ENCODE measurements around the gene ACAA1. TPM values are rescaled to one million over a fixed set of nuclear protein-coding genes. Genes with fewer than 3 reads are reported as not detected.
"Not testable (repeated sequence)": the region's sequence is repeated elsewhere in the genome, so short reads cannot be mapped to it uniquely, and the experiment has no call there.

Gene ACAA1
- total and polyA plus RNA-seq, 4 donors, result 39.3 to 69.2 (median 56.6) TPM

- Histone ChIP-seq H3K9me3 (ENCODE audit: control insufficient read depth, low read length) (no peaks in the 10 kb centered on the region), H3K27ac (ENCODE audit: low read depth in 1 of 2, low read length in 2 of 2) (no peak overlapping the region), H3K4me1 (ENCODE audit: control insufficient read depth in 1 of 2, insufficient read depth in 2 of 2, low read length in 2 of 2) (no peaks in the 10 kb centered on the region), H3K36me3 (ENCODE audit: control insufficient read depth in 1 of 2, insufficient read depth in 2 of 2, low read length in 1 of 2) (no peaks in the 10 kb centered on the region), H3K27me3 (ENCODE audit: control insufficient read depth in 1 of 2, insufficient read depth in 2 of 2, low read length in 1 of 2) (no peaks in the 10 kb centered on the region), H3K4me3 (ENCODE audit: low read length in 2 of 2) (no peak overlapping the region)
- no peak for DNase-seq
- WGBS, 2 donors, result 87 to 92% methylated on average over 1 of the region's 1 CpG
- ATAC-seq (ENCODE audit: low FRiP score), result peak; percentile 41
- intact Hi-C loops (cut with DNase I), result no loop called here
Observed at GRCh38 chr3:38085943-38086324, 51.0 kb downstream of the ACAA1 start.

GRCh38 chr3:38085311-38085942 lies 51.5 kb downstream of the ACAA1 start:
- ATAC-seq (ENCODE audit: low FRiP score), result peak; percentile 50

GRCh38 chr3:38084334-38085310 lies 52.3 kb downstream of the ACAA1 start:
- Histone ChIP-seq H3K27ac (ENCODE audit: low read depth in 1 of 2, low read length in 2 of 2) (no peak overlapping the region), H3K4me3 (ENCODE audit: low read length in 2 of 2) (no peak overlapping the region), H3K27me3 (ENCODE audit: control insufficient read depth in 1 of 2, insufficient read depth in 2 of 2, low read length in 1 of 2) (no peaks in the 10 kb centered on the region), H3K9me3 (ENCODE audit: control insufficient read depth, low read length) (no peaks in the 10 kb centered on the region), H3K36me3 (ENCODE audit: control insufficient read depth in 1 of 2, insufficient read depth in 2 of 2, low read length in 1 of 2) (no peaks in the 10 kb centered on the region), H3K4me1 (ENCODE audit: control insufficient read depth in 1 of 2, insufficient read depth in 2 of 2, low read length in 2 of 2) (no peaks in the 10 kb centered on the region)
- DNase-seq, result no peak
- intact Hi-C loops (cut with DNase I), result no loop called here
- WGBS, 2 donors, result 36 to 52% methylated on average over 7 of the region's 7 CpGs
- peak; percentile 78 for ATAC-seq (ENCODE audit: low FRiP score)

More at GRCh38 chr3:38085311-38085942, 51.5 kb downstream of the ACAA1 start:
- intact Hi-C loops (cut with DNase I), result no loop called here
- Histone ChIP-seq H3K27ac (ENCODE audit: low read depth in 1 of 2, low read length in 2 of 2) (no peak overlapping the region), H3K36me3 (ENCODE audit: control insufficient read depth in 1 of 2, insufficient read depth in 2 of 2, low read length in 1 of 2) (no peaks in the 10 kb centered on the region), H3K27me3 (ENCODE audit: control insufficient read depth in 1 of 2, insufficient read depth in 2 of 2, low read length in 1 of 2) (no peaks in the 10 kb centered on the region), H3K4me1 (ENCODE audit: control insufficient read depth in 1 of 2, insufficient read depth in 2 of 2, low read length in 2 of 2) (no peaks in the 10 kb centered on the region), H3K9me3 (ENCODE audit: control insufficient read depth, low read length) (no peaks in the 10 kb centered on the region), H3K4me3 (ENCODE audit: low read length in 2 of 2) (no peak overlapping the region)
- DNase-seq, result no peak
- WGBS, 2 donors, result 81 to 83% methylated on average over 11 of the region's 11 CpGs

GRCh38 chr3:38083871-38084333 lies 53.0 kb downstream of the ACAA1 start:
- Histone ChIP-seq H3K4me3 (ENCODE audit: low read length in 2 of 2) (no peak overlapping the region), H3K4me1 (ENCODE audit: control insufficient read depth in 1 of 2, insufficient read depth in 2 of 2, low read length in 2 of 2) (no peaks in the 10 kb centered on the region), H3K27me3 (ENCODE audit: control insufficient read depth in 1 of 2, insufficient read depth in 2 of 2, low read length in 1 of 2) (no peaks in the 10 kb centered on the region), H3K9me3 (ENCODE audit: control insufficient read depth, low read length) (no peaks in the 10 kb centered on the region), H3K36me3 (ENCODE audit: control insufficient read depth in 1 of 2, insufficient read depth in 2 of 2, low read length in 1 of 2) (no peaks in the 10 kb centered on the region), H3K27ac (ENCODE audit: low read depth in 1 of 2, low read length in 2 of 2) (no peak overlapping the region)
- no peak for ATAC-seq (ENCODE audit: low FRiP score)
- 89 to 96% methylated on average over 13 of the region's 13 CpGs for WGBS, 2 donors
- no peak for DNase-seq
- intact Hi-C loops (cut with DNase I), result no loop called here

- H3K27me3 ChIP-seq (ENCODE audit: control insufficient read depth in 1 of 2, insufficient read depth in 2 of 2, low read length in 1 of 2); H3K4me1 ChIP-seq (ENCODE audit: control insufficient read depth in 1 of 2, insufficient read depth in 2 of 2, low read length in 2 of 2); H3K27ac ChIP-seq (ENCODE audit: low read depth in 1 of 2, low read length in 2 of 2); ATAC-seq (ENCODE audit: low FRiP score); intact Hi-C loops (cut with DNase I); H3K9me3 ChIP-seq (ENCODE audit: control insufficient read depth, low read length); H3K4me3 ChIP-seq (ENCODE audit: low read length in 2 of 2); H3K36me3 ChIP-seq (ENCODE audit: control insufficient read depth in 1 of 2, insufficient read depth in 2 of 2, low read length in 1 of 2); DNase-seq: not testable (repeated sequence)
- 92% methylated on average over 1 of the region's 1 CpG; no CpG with 5 or more reads in 1 of the 2 donors for WGBS, 2 donors
Observed at GRCh38 chr3:38083254-38083653, 53.7 kb downstream of the ACAA1 start.

GRCh38 chr3:38082296-38082695 lies 54.6 kb downstream of the ACAA1 start:
- H3K9me3 ChIP-seq (ENCODE audit: control insufficient read depth, low read length); H3K4me3 ChIP-seq (ENCODE audit: low read length in 2 of 2); ATAC-seq (ENCODE audit: low FRiP score); H3K27me3 ChIP-seq (ENCODE audit: control insufficient read depth in 1 of 2, insufficient read depth in 2 of 2, low read length in 1 of 2); H3K4me1 ChIP-seq (ENCODE audit: control insufficient read depth in 1 of 2, insufficient read depth in 2 of 2, low read length in 2 of 2); H3K27ac ChIP-seq (ENCODE audit: low read depth in 1 of 2, low read length in 2 of 2); H3K36me3 ChIP-seq (ENCODE audit: control insufficient read depth in 1 of 2, insufficient read depth in 2 of 2, low read length in 1 of 2); DNase-seq; intact Hi-C loops (cut with DNase I): not testable (repeated sequence)
- WGBS, 2 donors, result 89 to 95% methylated on average over 7 to 14 of the region's 16 CpGs

GRCh38 chr3:38077073-38077472 lies 59.9 kb downstream of the ACAA1 start:
- ATAC-seq (ENCODE audit: low FRiP score); H3K4me3 ChIP-seq (ENCODE audit: low read length in 2 of 2); H3K36me3 ChIP-seq (ENCODE audit: control insufficient read depth in 1 of 2, insufficient read depth in 2 of 2, low read length in 1 of 2); intact Hi-C loops (cut with DNase I); H3K9me3 ChIP-seq (ENCODE audit: control insufficient read depth, low read length); H3K4me1 ChIP-seq (ENCODE audit: control insufficient read depth in 1 of 2, insufficient read depth in 2 of 2, low read length in 2 of 2); H3K27ac ChIP-seq (ENCODE audit: low read depth in 1 of 2, low read length in 2 of 2); H3K27me3 ChIP-seq (ENCODE audit: control insufficient read depth in 1 of 2, insufficient read depth in 2 of 2, low read length in 1 of 2); DNase-seq: not testable (repeated sequence)
- 69 to 70% methylated on average over 1 to 2 of the region's 3 CpGs for WGBS, 2 donors
